ENCODE data around the gene KRT31.
"Not testable (repeated sequence)": the region's sequence is repeated elsewhere in the genome, so short reads cannot be mapped to it uniquely, and the experiment has no call there.

Gene KRT31

GRCh38 chr17:41396996-41397660, at the start of gene KRT31:
KRT31 (minus strand) TSS chr17:41397608; CDS start chr17:41397539, 69 bp downstream.
- no peak for DNase-seq (ENCODE audit: low spot score)

GRCh38 chr17:41446806-41447205, 49.4 kb upstream of the KRT31 start:
- DNase-seq (ENCODE audit: low spot score), result no peak

GRCh38 chr17:41444640-41445039, 47.2 kb upstream of the KRT31 start:
- DNase-seq (ENCODE audit: low spot score), result no peak

DNA sequence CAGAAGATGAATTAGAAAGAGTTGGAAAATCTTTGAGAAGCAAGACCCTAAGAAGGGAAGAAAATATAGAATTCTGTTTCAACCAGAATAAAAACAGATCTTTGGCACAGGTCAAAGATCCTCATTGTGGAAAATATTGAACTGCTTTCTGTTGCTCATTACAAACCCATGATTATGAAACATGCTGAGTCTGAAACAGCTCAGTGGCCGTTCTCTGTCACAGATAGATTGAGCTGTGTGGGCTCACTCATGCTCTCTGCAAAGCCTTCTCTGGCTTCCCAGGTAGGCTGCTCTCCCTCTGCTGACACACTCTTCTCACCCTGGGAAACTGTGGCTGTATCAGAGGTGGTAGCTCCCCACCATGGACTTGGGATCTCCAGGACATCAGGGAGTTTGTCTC, 46.8 kb upstream of the KRT31 start:
- DNase-seq (ENCODE audit: low spot score), result no peak

DNA sequence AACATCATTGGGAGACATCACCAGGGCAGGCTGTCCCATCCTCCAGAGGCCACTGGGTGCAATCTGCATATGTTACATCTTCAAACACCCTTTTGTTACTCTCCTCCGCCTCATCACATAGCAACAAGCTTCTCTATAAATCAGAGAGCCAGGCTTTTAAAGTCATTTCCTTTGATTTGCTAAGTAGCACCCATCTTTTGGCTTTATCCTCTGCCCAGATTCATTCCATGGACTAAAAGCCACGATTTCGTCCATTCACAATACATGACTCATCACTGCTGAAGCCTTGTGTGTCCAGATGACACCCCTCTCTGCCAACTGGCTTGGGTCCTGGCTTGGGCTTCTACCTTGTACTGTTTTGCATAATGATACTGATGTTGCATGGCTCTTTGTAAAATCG, 45.3 kb upstream of the KRT31 start:
- DNase-seq (ENCODE audit: low spot score), result no peak

- no peak for DNase-seq (ENCODE audit: low spot score)
Observed at GRCh38 chr17:41440531-41441033, 43.2 kb upstream of the KRT31 start, which contains the start of gene KRT38. KRT38 (minus strand) TSS chr17:41440983; CDS start chr17:41440921, 62 bp downstream.

- no peak for DNase-seq (ENCODE audit: low spot score)
Observed at GRCh38 chr17:41439375-41439774, 42.0 kb upstream of the KRT31 start.

GRCh38 chr17:41437769-41438168, 40.4 kb upstream of the KRT31 start:
- no peak for DNase-seq (ENCODE audit: low spot score)

GRCh38 chr17:41437254-41437653, 39.8 kb upstream of the KRT31 start:
- DNase-seq (ENCODE audit: low spot score), result no peak

- no peak for DNase-seq (ENCODE audit: low spot score)
Observed at GRCh38 chr17:41434415-41434814, 37.0 kb upstream of the KRT31 start.

GRCh38 chr17:41434005-41434404, 36.6 kb upstream of the KRT31 start:
- DNase-seq (ENCODE audit: low spot score), result no peak

DNA sequence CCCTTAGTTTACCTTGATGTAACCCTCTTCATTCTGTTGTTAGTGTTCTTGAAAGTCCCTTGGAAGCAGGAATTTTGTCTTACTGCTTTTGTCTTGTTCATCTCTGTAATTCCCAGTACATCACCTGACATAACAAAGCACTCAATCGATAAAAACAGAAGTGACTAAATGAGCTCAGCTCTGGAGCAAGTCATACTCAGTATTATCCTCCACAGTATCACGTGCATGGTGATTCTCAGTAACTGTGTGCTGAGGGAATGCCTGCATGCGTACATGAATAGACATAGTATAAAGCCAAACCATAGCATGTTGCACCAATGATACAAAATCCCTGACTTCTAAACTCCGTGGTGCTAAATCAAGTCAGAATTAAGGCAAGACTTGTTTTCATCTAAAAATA, 36.2 kb upstream of the KRT31 start:
- DNase-seq (ENCODE audit: low spot score), result no peak

DNA sequence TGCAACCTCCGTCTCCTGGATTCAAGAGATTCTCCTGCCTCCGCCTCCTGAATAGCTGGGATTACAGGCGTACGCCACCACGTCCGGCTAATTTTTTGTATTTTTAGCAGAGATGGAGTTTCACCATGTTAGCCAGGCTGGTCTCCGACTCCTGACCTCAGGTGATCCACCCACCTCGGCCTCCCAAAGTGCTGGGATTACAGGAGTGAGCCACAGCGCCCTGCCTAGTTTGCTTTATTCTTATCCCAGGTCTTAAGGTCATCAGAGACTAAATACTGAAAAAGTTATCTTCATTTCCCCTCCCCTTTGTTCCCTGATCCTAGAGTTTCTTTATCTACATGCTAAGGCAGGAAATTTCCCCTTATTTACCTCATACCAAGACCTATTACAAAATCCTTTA, 33.0 kb upstream of the KRT31 start:
- DNase-seq (ENCODE audit: low spot score), result not testable (repeated sequence)

DNA sequence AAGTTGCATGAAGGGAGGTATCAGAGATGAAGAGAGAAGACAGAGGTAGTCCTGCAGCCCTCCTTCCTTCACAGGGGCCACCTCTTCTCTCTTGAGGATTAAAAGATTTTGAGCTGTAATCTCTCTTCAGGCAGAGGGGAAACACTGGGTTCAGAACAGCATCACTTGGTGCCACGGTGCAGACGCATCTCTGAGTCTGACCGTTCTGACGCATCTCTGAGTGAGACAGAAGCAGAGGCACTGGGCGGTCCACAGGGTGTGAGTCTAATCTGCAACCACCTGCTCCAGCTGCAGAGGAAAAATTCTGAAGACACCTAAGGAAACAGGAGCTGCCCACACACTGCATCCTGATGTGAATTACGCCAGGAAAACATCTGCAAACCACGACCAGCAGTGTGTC, 32.3 kb upstream of the KRT31 start:
- no peak for DNase-seq (ENCODE audit: low spot score)

DNA sequence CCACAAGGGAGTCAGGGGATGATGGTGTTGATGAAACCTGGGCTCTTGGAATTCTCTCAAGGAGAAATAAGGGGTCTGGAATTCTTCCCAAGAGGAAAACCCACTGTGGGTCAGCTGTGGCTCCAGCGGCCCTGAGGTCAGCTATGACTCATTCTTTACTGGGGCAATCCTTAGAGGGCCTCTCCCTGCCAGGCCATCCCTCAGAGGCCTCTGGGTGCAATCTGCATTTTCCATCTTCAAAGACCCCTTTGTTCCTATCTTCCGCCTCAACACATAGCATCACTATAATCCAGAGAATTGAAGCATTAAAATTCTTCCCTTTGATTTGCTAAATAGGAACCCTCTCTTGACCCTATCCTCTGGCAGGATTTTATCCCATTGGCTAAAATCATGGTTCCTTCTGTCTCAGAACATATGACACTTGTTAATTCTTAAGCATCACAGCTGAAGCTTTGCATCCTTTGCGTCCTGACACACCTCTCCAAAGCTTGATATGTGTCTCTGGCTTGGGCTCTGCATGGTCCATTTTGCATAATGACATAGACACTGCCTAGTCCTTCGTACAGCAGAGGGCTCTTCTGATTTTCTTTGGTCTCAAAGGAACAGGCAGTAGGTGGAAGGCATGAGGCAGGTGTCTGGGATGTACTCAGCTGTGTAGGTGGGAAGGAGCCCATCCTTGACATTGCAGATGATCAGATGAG, 31.3 kb upstream of the KRT31 start:
- no peak for DNase-seq (ENCODE audit: low spot score)

- DNase-seq (ENCODE audit: low spot score), result no peak
Observed at GRCh38 chr17:41424111-41424635, 26.8 kb upstream of the KRT31 start, which contains the start of gene KRT37. KRT37 (minus strand) TSS chr17:41424585; CDS start chr17:41424523, 62 bp downstream.

- not testable (repeated sequence) for DNase-seq (ENCODE audit: low spot score)
Observed at GRCh38 chr17:41422586-41422985, 25.2 kb upstream of the KRT31 start.

- DNase-seq (ENCODE audit: low spot score), result no peak
Observed at GRCh38 chr17:41421617-41422016, 24.2 kb upstream of the KRT31 start.

- no peak for DNase-seq (ENCODE audit: low spot score)
Observed at GRCh38 chr17:41421116-41421515, 23.7 kb upstream of the KRT31 start.

DNA sequence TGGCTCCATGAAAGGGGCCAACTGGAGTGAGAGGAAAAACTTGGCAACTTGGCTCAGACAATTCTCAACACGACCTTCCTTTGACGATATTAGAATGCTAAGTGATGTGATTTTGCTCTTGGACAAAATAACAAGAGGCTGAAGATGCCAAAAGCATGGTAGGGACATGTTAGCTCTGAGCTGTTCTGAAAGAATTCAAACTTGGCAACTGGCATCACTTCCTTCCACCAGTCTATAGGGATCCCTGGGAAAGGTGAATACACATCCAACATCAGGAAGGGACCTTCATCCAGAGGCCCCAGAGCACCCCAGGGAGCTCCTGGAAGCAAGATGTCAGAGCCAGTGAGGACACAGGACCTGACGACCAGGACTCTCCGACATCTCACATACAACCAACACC, 22.7 kb upstream of the KRT31 start:
- no peak for DNase-seq (ENCODE audit: low spot score)

- DNase-seq (ENCODE audit: low spot score), result no peak
Observed at GRCh38 chr17:41419716-41420115, 22.3 kb upstream of the KRT31 start.

GRCh38 chr17:41418116-41418860, 20.9 kb upstream of the KRT31 start:
- no peak for DNase-seq (ENCODE audit: low spot score)

Data from CD4-positive, alpha-beta T cell treated with Interleukin-6 at 100 ng/mL for 8 hours (primary cell).